GM12891 (cell line): Measurements from ENCODE around the gene TOPBP1.

Source experiments
- POLR2A ChIP-seq: IDR thresholded peaks from 2 replicates; pipeline ENCODE4 v1.6.1; 2011; ENCODE audit warnings: low read depth, low read length, control low read depth
- POLR2AphosphoS5 ChIP-seq: IDR thresholded peaks from 2 replicates; pipeline ENCODE4 v1.6.1; 2011; ENCODE audit warnings: low read depth, low read length, control low read depth
- TAF1 ChIP-seq: IDR thresholded peaks from 2 replicates; pipeline ENCODE4 v1.6.1; 2011; ENCODE audit warnings: low read depth, low read length, control low read depth

GRCh38 chr3:133607816-133608215 is 53.9 kb downstream of the TOPBP1 start:
- TF ChIP-seq POLR2A (no peak), POLR2AphosphoS5 (no peak), TAF1 (no peak)
